ENCODE measurements around the gene ODF2. TPM values are rescaled to one million over a fixed set of nuclear protein-coding genes. Genes with fewer than 3 reads are reported as not detected.

ODF2 gene
- total RNA-seq, 5 donors from 2014 or later (not counting 1 experiment from before 2014, with no cell fraction given) = 26.0 to 35.7 (median 33.1) TPM

DNA sequence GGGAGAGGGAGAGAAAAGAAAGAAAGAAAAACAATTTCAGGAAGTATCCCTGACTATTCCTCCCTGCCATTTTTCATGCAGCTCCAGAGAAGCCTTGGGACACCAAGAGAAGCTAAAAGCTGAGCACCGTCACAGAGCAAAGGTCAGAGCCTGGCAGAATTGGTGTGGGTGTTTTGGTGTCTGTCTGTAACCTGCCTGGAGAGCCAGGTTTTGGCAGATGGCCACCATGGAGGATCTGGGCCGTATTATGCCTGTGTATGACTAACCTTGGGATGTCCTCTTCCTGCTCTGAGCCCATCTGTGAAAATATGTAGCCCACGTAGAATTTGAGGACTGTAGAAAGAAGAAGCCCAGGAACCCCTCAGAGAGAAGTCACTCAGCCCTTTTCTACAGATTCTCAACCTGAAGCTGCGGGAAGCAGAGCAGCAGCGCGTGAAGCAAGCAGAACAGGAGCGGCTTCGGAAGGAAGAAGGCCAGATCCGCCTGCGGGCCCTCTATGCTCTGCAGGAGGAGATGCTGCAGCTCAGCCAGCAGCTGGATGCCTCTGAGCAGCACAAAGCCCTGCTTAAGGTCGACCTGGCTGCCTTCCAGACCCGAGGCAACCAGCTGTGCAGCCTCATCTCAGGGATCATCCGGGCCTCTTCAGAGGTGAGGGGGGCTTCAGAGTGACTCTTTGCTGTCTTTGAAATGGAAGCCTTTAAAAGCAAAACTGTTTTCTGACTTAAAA lies 67.6 kb downstream of the ODF2 start:
- peaks cover 5 to 63% of the 10 kb centered on the region in 2 donors for H3K36me3 ChIP-seq (ENCODE audit: control insufficient read depth in 2 of 2, extremely low read depth in 1 of 2, insufficient read depth in 1 of 2, low read length in 1 of 2)
- CTCF ChIA-PET = no interaction called here
- Mint-ChIP-seq H3K36me3 (peaks cover 44% of the 10 kb centered on the region), H3K27ac (peak overlapping the region in 1 of 2 donors; percentile 58), H3K27me3 (no peaks in the 10 kb centered on the region), H3K4me3 (no peak overlapping the region), H3K9me3 (no peaks in the 10 kb centered on the region), H3K4me1 (peaks cover 0 to 6% (median 0%) of the 10 kb centered on the region in 3 donors)
- DNase-seq (no peak), ATAC-seq (replicated peaks in 1 of 4) (no peak)
- no peak overlapping the region for H3K27ac ChIP-seq (ENCODE audit: low read length)
- H3K27me3 ChIP-seq (replicated peaks in 1 of 2; ENCODE audit: control insufficient read depth in 2 of 2, extremely low read depth in 1 of 2, insufficient read depth in 2 of 2, low read length in 1 of 2) = no peaks in the 10 kb centered on the region
- POLR2A ChIA-PET = interaction anchor here in 1 of 2 donors (0.5 kb wide), 1 partner anchor 34 kb away, joined by 7 read pairs; no protein-coding TSS in a partner anchor
- no peaks in the 10 kb centered on the region for H3K4me1 ChIP-seq (ENCODE audit: control insufficient read depth in 1 of 2, extremely low read depth in 1 of 2, insufficient read depth in 2 of 2, low read length in 2 of 2)
- H3K9me3 ChIP-seq = no peaks in the 10 kb centered on the region
- 65% methylated on average over 6 of the region's 13 CpGs for WGBS (ENCODE audit: insufficient coverage)
- H3K4me3 ChIP-seq (ENCODE audit: control insufficient read depth in 1 of 2, extremely low read depth in 1 of 2, low read length in 1 of 2) = no peak overlapping the region

DNA sequence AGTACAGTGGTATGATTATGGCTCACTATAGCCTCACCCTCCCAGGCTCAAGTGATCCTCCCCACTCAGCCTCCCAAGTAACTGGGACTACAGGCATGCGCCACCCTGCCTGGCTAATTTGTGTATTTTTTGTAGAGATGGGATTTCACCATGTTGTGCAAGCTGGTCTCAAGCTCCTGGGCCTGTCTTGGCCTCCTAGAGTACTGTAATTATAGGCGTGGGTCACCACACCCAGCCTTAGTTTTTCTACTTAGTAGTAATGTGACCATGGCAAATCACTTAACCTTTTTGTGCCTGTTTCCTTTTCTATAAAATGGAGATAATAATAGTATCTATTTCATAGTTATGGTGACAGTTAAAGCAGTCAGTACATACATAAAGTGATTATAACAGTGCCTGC lies 70.9 kb downstream of the ODF2 start:
- ChIA-PET CTCF (interaction anchor here in 1 of 2 donors (0.6 kb wide), 1 partner anchor 115 kb away, joined by 3 read pairs; no protein-coding TSS in a partner anchor), POLR2A (interaction anchor here in 1 of 2 donors (0.5 kb wide), 1 partner anchor 19 kb away, joined by 5 read pairs; no protein-coding TSS in a partner anchor)
- Histone ChIP-seq H3K36me3 (ENCODE audit: control insufficient read depth in 2 of 2, extremely low read depth in 1 of 2, insufficient read depth in 1 of 2, low read length in 1 of 2) (peaks cover 13 to 81% of the 10 kb centered on the region in 2 donors), H3K27me3 (replicated peaks in 1 of 2; ENCODE audit: control insufficient read depth in 2 of 2, extremely low read depth in 1 of 2, insufficient read depth in 2 of 2, low read length in 1 of 2) (no peaks in the 10 kb centered on the region), H3K27ac (ENCODE audit: low read length) (no peak overlapping the region), H3K4me3 (ENCODE audit: control insufficient read depth in 1 of 2, extremely low read depth in 1 of 2, low read length in 1 of 2) (no peak overlapping the region), H3K9me3 (no peaks in the 10 kb centered on the region), H3K4me1 (ENCODE audit: control insufficient read depth in 1 of 2, extremely low read depth in 1 of 2, insufficient read depth in 2 of 2, low read length in 2 of 2) (no peaks in the 10 kb centered on the region)
- Mint-ChIP-seq H3K4me3 (no peak overlapping the region), H3K9me3 (no peaks in the 10 kb centered on the region), H3K27ac (no peak overlapping the region), H3K27me3 (no peaks in the 10 kb centered on the region), H3K36me3 (peaks cover 41% of the 10 kb centered on the region), H3K4me1 (peaks cover 0 to 6% (median 0%) of the 10 kb centered on the region in 3 donors)
- DNase-seq (no peak), ATAC-seq (replicated peaks in 1 of 4) (no peak)
- no CpG with 5 or more reads among the region's 2 CpGs for WGBS (ENCODE audit: insufficient coverage)

DNA sequence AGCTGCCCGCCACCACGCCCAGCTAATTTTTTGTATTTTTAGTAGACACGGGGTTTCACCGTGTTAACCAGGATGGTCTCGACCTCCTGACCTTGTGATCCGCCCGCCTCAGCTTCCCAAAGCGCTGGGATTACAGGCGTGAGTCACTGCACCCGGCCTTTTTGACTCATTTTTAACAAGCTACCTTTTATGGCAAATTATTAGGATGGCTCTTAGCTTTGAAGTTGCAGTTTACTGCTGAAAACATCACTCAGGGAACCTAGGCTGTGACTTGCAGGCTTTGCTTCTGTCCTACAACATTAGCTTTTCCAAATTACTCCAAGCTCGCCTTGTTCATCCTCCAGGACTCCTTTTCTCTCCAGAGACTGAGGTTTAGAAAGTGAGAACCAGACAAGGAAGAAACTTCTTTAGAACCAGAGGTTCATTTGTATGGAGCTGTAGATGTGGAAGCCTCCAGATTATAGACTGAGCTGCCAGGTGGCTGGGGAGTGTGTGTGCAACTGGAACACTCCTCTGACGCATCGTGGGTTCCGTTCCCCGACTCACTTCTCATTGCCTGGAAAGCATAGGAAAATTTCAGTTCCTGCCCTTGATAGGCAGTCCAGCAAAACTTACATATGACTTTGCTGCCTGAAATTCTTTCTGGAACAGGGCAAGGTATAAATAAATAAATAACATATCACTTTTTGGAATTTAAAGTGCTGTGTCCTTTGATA lies 72.8 kb downstream of the ODF2 start:
- 96% methylated on average over 9 of the region's 15 CpGs for WGBS (ENCODE audit: insufficient coverage)
- Mint-ChIP-seq H3K4me1 (no peaks in the 10 kb centered on the region), H3K4me3 (no peak overlapping the region), H3K36me3 (peaks cover 42% of the 10 kb centered on the region), H3K27me3 (no peaks in the 10 kb centered on the region), H3K27ac (no peak overlapping the region), H3K9me3 (no peaks in the 10 kb centered on the region)
- ATAC-seq (replicated peaks in 1 of 4) (no peak), DNase-seq (no peak)
- Histone ChIP-seq H3K4me1 (ENCODE audit: control insufficient read depth in 1 of 2, extremely low read depth in 1 of 2, insufficient read depth in 2 of 2, low read length in 2 of 2) (no peaks in the 10 kb centered on the region), H3K27me3 (replicated peaks in 1 of 2; ENCODE audit: control insufficient read depth in 2 of 2, extremely low read depth in 1 of 2, insufficient read depth in 2 of 2, low read length in 1 of 2) (no peaks in the 10 kb centered on the region), H3K27ac (ENCODE audit: low read length) (no peak overlapping the region), H3K4me3 (ENCODE audit: control insufficient read depth in 1 of 2, extremely low read depth in 1 of 2, low read length in 1 of 2) (no peak overlapping the region), H3K9me3 (no peaks in the 10 kb centered on the region), H3K36me3 (ENCODE audit: control insufficient read depth in 2 of 2, extremely low read depth in 1 of 2, insufficient read depth in 1 of 2, low read length in 1 of 2) (peaks cover 8 to 81% of the 10 kb centered on the region in 2 donors)
- ChIA-PET CTCF (no interaction called here), POLR2A (no interaction called here)

DNA sequence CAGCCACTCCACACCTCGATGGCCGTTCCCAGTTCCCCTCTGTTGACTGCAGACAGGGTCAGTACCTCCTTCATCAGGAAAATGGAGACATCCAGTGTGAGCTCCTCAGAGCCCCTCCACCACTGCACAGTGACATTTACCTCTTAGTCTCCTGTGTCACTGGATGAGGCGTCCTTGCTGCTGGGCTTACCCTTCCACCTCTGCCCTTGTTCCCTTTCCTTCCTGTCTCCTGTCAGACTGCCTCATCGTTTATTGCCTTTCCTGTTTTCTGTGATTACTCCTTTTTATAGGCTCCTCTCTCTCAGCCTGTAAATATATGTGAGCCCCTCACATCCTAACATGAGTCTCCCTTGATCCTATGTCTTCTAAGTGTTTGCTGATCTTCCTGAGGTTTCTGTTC lies 73.4 kb downstream of the ODF2 start:
- 98% methylated on average over 3 of the region's 4 CpGs for WGBS (ENCODE audit: insufficient coverage)
- no peaks in the 10 kb centered on the region for H3K9me3 ChIP-seq
- H3K27me3 ChIP-seq (replicated peaks in 1 of 2; ENCODE audit: control insufficient read depth in 2 of 2, extremely low read depth in 1 of 2, insufficient read depth in 2 of 2, low read length in 1 of 2) = no peaks in the 10 kb centered on the region
- POLR2A ChIA-PET = interaction anchor here in 1 of 2 donors (0.6 kb wide), 1 partner anchor 108 kb away, joined by 8 read pairs; the partner anchor contains the start of gene CERCAM
- H3K27me3 Mint-ChIP-seq = no peaks in the 10 kb centered on the region
- H3K4me3 Mint-ChIP-seq = no peak overlapping the region
- ATAC-seq (replicated peaks in 1 of 4) (no peak), DNase-seq (no peak)
- CTCF ChIA-PET = no interaction called here
- no peak overlapping the region for H3K4me3 ChIP-seq (ENCODE audit: control insufficient read depth in 1 of 2, extremely low read depth in 1 of 2, low read length in 1 of 2)
- H3K27ac Mint-ChIP-seq = no peak overlapping the region
- no peaks in the 10 kb centered on the region for H3K9me3 Mint-ChIP-seq
- no peaks in the 10 kb centered on the region for H3K4me1 ChIP-seq (ENCODE audit: control insufficient read depth in 1 of 2, extremely low read depth in 1 of 2, insufficient read depth in 2 of 2, low read length in 2 of 2)
- peaks cover 8 to 79% of the 10 kb centered on the region in 2 donors for H3K36me3 ChIP-seq (ENCODE audit: control insufficient read depth in 2 of 2, extremely low read depth in 1 of 2, insufficient read depth in 1 of 2, low read length in 1 of 2)
- H3K4me1 Mint-ChIP-seq = no peaks in the 10 kb centered on the region
- H3K36me3 Mint-ChIP-seq = peaks cover 47% of the 10 kb centered on the region
- H3K27ac ChIP-seq (ENCODE audit: low read length) = no peak overlapping the region

DNA sequence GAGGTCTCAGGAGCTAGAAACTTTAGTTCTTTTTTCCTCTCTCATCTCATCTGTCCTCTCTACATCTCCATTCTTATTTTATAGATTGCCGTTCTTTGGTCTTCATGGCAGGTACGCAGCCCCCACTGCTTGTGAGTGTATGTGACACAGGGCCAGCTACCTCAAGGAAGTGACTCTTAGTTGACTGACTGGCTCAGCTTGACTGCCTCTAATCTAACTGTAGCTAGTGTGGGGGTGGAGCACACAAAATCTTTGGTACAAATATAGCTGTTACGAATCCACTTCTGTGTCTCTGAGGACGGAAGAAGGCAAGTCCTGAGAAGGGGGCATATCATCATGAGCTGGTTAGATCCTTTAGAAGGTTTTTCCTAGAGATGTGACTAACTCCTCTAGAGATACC lies 76.8 kb downstream of the ODF2 start:
- Mint-ChIP-seq H3K27me3 (no peaks in the 10 kb centered on the region), H3K36me3 (peaks cover 39% of the 10 kb centered on the region), H3K4me3 (no peak overlapping the region), H3K4me1 (no peaks in the 10 kb centered on the region), H3K27ac (no peak overlapping the region), H3K9me3 (no peaks in the 10 kb centered on the region)
- POLR2A ChIA-PET = no interaction called here
- H3K4me3 ChIP-seq (ENCODE audit: control insufficient read depth in 1 of 2, extremely low read depth in 1 of 2, low read length in 1 of 2) = no peak overlapping the region
- WGBS (ENCODE audit: insufficient coverage) = no CpG with 5 or more reads among the region's 4 CpGs
- no peaks in the 10 kb centered on the region for H3K27me3 ChIP-seq (replicated peaks in 1 of 2; ENCODE audit: control insufficient read depth in 2 of 2, extremely low read depth in 1 of 2, insufficient read depth in 2 of 2, low read length in 1 of 2)
- no peak overlapping the region for H3K27ac ChIP-seq (ENCODE audit: low read length)
- H3K36me3 ChIP-seq (ENCODE audit: control insufficient read depth in 2 of 2, extremely low read depth in 1 of 2, insufficient read depth in 1 of 2, low read length in 1 of 2) = peaks cover 8 to 69% of the 10 kb centered on the region in 2 donors
- ATAC-seq (replicated peaks in 1 of 4) = no peak
- H3K4me1 ChIP-seq (ENCODE audit: control insufficient read depth in 1 of 2, extremely low read depth in 1 of 2, insufficient read depth in 2 of 2, low read length in 2 of 2) = no peaks in the 10 kb centered on the region
- CTCF ChIA-PET = no interaction called here
- DNase-seq = no peak
- no peaks in the 10 kb centered on the region for H3K9me3 ChIP-seq

DNA sequence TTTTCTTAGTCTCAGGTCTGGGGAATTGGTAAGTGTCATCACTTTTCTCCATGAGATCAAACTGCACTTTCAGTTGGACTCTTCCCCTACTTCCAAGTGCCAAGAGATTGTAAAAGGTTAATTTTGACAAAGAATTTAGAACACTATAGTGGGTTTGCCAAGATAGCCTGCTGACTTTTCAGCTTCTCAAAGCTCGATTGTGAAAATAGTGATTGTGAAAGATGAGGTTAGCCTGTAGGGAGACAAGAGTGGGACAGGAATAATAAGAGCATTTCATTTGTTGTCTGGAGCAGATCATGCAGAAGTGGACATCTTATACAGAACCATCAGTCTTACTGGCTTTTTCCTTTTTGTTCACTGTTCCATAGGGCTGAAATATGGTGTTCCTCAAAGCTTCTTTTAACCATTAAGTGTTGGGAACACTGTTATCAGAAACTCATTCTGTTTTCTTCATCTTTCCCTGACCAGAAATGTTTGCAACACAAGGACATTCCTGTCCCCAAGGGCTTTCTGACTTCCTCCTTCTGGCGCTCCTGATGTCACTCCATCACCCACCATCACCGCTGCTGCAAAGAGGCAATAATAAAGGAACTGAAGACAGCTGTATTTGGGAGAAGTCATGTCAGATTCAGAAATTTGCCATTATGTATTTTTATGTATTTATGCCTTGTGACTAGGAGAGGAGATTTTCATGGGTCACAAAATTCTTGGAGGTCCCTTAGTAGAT lies 85.0 kb downstream of the ODF2 start:
- CTCF ChIA-PET = interaction anchor here in 1 of 2 donors (0.6 kb wide), 2 partner anchors 44 to 1703 kb away, joined by 3 to 6 read pairs; no protein-coding TSS in a partner anchor
- Mint-ChIP-seq H3K27me3 (no peaks in the 10 kb centered on the region), H3K4me1 (peaks cover 0 to 7% (median 0%) of the 10 kb centered on the region in 3 donors), H3K4me3 (no peak overlapping the region), H3K27ac (peak overlapping the region in 1 of 2 donors; percentile 19), H3K36me3 (peaks cover 47% of the 10 kb centered on the region), H3K9me3 (no peaks in the 10 kb centered on the region)
- peaks cover 0 to 6% of the 10 kb centered on the region in 2 experiments for H3K4me1 ChIP-seq (ENCODE audit: control insufficient read depth in 1 of 2, extremely low read depth in 1 of 2, insufficient read depth in 2 of 2, low read length in 2 of 2)
- no peak overlapping the region for H3K4me3 ChIP-seq (ENCODE audit: control insufficient read depth in 1 of 2, extremely low read depth in 1 of 2, low read length in 1 of 2)
- DNase-seq (no peak), ATAC-seq (replicated peaks in 1 of 4) (no peak)
- no peaks in the 10 kb centered on the region for H3K9me3 ChIP-seq
- H3K27ac ChIP-seq (ENCODE audit: low read length) = no peak overlapping the region
- WGBS (ENCODE audit: insufficient coverage) = no CpG with 5 or more reads among the region's 3 CpGs
- H3K27me3 ChIP-seq (replicated peaks in 1 of 2; ENCODE audit: control insufficient read depth in 2 of 2, extremely low read depth in 1 of 2, insufficient read depth in 2 of 2, low read length in 1 of 2) = no peaks in the 10 kb centered on the region
- H3K36me3 ChIP-seq (ENCODE audit: control insufficient read depth in 2 of 2, extremely low read depth in 1 of 2, insufficient read depth in 1 of 2, low read length in 1 of 2) = peaks cover 22 to 67% of the 10 kb centered on the region in 2 donors
- POLR2A ChIA-PET = no interaction called here
